Stimulated activated CD8-positive, alpha-beta memory T cell treated with anti-CD3 and anti-CD28 coated beads, Interleukin-12 subunit alpha, Interleukin-12 subunit beta, amount 100 ng/mL, for 24 hours (primary cell): ENCODE measurements around the gene CEACAM5.
"Not testable (repeated sequence)": the region's sequence is repeated elsewhere in the genome, so short reads cannot be mapped to it uniquely, and the experiment has no call there.

Source experiments
- DNase-seq: peaks from one replicate; pipeline ENCODE4 v3.0.0-alpha.2; 2020; ENCODE audit errors: extremely low read depth

CEACAM5 gene

DNA sequence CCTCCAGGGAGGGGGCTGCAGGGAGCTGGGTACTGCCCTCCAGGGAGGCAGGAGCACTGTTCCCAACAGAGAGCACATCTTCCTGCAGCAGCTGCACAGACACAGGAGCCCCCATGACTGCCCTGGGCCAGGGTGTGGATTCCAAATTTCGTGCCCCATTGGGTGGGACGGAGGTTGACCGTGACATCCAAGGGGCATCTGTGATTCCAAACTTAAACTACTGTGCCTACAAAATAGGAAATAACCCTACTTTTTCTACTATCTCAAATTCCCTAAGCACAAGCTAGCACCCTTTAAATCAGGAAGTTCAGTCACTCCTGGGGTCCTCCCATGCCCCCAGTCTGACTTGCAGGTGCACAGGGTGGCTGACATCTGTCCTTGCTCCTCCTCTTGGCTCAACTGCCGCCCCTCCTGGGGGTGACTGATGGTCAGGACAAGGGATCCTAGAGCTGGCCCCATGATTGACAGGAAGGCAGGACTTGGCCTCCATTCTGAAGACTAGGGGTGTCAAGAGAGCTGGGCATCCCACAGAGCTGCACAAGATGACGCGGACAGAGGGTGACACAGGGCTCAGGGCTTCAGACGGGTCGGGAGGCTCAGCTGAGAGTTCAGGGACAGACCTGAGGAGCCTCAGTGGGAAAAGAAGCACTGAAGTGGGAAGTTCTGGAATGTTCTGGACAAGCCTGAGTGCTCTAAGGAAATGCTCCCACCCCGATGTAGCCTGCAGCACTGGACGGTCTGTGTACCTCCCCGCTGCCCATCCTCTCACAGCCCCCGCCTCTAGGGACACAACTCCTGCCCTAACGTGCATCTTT lies 7.8 kb upstream of the CEACAM5 start:
- DNase-seq, result no peak

GRCh38 chr19:41701401-41702075 lies 6.9 kb upstream of the CEACAM5 start:
- DNase-seq, result no peak

- no peak for DNase-seq
These were observed 6.2 kb upstream of the CEACAM5 start for GRCh38 chr19:41702171-41702651.

- DNase-seq, result no peak
These were observed 4.7 kb upstream of the CEACAM5 start for GRCh38 chr19:41703602-41704293.

DNA sequence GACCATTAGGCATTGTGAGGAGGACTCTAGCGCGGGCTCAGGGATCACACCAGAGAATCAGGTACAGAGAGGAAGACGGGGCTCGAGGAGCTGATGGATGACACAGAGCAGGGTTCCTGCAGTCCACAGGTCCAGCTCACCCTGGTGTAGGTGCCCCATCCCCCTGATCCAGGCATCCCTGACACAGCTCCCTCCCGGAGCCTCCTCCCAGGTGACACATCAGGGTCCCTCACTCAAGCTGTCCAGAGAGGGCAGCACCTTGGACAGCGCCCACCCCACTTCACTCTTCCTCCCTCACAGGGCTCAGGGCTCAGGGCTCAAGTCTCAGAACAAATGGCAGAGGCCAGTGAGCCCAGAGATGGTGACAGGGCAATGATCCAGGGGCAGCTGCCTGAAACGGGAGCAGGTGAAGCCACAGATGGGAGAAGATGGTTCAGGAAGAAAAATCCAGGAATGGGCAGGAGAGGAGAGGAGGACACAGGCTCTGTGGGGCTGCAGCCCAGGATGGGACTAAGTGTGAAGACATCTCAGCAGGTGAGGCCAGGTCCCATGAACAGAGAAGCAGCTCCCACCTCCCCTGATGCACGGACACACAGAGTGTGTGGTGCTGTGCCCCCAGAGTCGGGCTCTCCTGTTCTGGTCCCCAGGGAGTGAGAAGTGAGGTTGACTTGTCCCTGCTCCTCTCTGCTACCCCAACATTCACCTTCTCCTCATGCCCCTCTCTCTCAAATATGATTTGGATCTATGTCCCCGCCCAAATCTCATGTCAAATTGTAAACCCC lies 2.8 kb upstream of the CEACAM5 start:
- no peak for DNase-seq

- DNase-seq, result peak; percentile 28
These were observed 1.5 kb upstream of the CEACAM5 start for GRCh38 chr19:41706741-41707501.

DNA sequence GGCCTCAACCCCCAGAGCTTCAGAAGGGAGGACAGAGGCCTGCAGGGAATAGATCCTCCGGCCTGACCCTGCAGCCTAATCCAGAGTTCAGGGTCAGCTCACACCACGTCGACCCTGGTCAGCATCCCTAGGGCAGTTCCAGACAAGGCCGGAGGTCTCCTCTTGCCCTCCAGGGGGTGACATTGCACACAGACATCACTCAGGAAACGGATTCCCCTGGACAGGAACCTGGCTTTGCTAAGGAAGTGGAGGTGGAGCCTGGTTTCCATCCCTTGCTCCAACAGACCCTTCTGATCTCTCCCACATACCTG lies 969 bp upstream of the CEACAM5 start:
- DNase-seq, result no peak

GRCh38 chr19:41707871-41708371 lies 505 bp upstream of the CEACAM5 start:
- no peak for DNase-seq

DNA sequence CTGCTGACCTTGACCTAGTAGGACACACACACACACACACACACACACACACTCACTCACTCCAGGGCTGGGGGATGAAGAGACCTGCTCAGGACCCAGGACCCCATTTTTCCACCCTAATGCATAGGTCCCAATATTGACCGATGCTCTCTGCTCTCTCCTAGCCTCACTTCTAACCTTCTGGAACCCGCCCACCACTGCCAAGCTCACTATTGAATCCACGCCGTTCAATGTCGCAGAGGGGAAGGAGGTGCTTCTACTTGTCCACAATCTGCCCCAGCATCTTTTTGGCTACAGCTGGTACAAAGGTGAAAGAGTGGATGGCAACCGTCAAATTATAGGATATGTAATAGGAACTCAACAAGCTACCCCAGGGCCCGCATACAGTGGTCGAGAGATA lies 1.1 kb downstream of the CEACAM5 start:
- DNase-seq, result not testable (repeated sequence)

GRCh38 chr19:41709951-41710645 lies 1.7 kb downstream of the CEACAM5 start:
- DNase-seq, result no peak

GRCh38 chr19:41711376-41712261 lies 3.2 kb downstream of the CEACAM5 start:
- DNase-seq, result no peak

DNA sequence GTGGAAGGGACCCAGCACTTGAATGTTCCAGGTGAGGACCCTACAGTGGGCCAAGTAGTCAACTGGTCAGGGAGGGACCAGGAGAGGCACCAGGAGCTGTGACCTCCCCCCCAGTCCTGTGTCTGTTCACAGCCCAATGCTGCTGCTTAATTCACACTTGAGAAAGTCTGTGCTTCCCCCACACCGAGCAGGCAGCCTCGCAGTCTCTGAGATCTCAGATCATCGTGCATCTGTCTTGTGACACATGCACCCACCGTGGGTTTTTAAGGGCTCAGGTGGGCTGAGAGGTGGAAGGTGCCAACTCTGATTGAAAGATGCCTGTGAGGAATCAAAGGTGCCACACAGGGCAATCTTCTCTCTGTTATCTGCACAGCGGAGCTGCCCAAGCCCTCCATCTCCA lies 6.2 kb downstream of the CEACAM5 start:
- DNase-seq, result no peak

- no peak for DNase-seq
These were observed 10.3 kb downstream of the CEACAM5 start for GRCh38 chr19:41718761-41719160.

GRCh38 chr19:41720103-41720502 lies 11.7 kb downstream of the CEACAM5 start:
- no peak for DNase-seq

DNA sequence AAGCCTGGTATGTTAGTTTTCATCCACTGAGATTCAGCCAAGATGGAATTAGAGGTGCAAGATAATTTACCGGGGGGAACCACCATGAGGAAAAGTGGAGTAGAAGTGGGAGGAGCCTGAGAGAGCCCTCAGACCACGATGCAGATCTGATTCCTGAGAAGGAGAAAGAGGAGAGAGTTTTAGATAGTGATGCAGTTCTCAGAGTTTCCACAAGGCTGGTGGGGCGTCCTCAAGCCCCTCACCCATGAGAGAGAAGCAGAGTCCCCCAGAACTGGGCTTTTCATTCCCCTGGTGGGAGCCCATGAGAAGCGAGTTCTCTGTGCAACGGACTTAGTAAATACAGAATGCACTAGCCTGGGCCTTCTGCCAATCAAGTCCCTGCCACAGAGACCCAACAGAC lies 18.1 kb downstream of the CEACAM5 start:
- no peak for DNase-seq

DNA sequence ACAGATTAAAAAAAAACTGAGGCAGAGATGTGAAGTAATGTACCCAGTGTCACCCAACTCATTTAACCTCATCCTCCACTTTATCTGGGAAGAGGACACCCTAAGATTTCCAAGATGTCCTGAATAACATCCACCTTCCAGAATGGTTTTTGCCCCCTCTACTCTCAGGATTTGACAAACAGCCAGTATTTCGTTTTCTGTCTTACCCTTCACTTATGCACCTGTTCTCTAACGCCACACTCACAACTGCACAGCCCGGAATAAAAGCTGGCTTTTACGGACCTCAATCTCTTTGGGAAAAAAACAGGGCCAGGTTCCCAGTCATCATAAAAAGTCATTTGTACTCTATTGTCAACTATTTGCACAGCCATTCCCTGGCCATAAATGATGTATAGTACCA lies 25.7 kb downstream of the CEACAM5 start:
- no peak for DNase-seq

DNA sequence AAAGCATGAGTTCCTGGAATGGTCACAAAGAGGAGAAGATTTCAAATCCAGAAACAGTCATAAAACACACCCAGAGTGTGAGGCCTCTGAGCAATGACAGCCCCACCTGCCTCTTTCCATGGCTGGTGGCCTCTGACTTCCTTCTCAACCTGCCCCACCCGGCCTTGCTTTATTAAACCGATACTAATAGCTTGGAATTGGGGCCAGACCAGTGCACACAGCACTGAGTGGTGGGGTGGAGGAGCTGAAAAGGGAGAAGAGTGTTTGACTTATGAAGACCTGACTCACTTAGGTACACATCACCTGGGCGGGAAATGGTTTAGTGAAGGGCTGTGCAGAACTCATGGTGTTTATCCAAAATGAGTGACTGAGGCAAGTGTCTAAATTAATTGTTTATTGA lies 26.2 kb downstream of the CEACAM5 start:
- no peak for DNase-seq

GRCh38 chr19:41735071-41735600 lies 26.7 kb downstream of the CEACAM5 start:
- no peak for DNase-seq

GRCh38 chr19:41739361-41739760 lies 30.9 kb downstream of the CEACAM5 start:
- no peak for DNase-seq
